ENCODE results near the gene TMEM184A.

TMEM184A gene

DNA sequence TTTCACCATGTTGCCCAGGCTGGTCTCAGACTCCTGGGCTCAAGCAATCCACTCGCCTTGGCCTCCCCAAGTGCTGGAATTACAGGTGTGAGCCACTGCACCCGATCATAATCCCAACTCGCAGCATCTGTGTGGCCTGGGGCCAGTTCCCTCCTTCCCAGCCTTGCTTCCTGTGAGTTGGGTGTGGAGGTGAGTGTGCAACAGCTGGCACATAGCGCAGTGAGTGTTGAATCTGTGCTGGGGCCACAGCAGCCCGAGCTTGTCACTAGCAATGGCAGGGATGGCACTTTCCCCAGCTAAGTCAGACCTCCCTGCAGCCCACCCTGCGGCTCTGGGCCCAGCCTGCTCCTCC is 12.2 kb downstream of the TMEM184A start:
- in situ Hi-C loops (cut with HindIII; ENCODE audit: low pct_unique_long_range_greater_than_20kb, low sequenced_read_pairs) = no loop called here
- no peak for DNase-seq (ENCODE audit: low read depth in 1 of 2, low spot score in 1 of 2)
- TF ChIP-seq JUND (IDR thresholded peaks at IDR 0.05; ENCODE audit: low read depth) = no peak

GRCh38 chr7:1542841-1543747 is 12.9 kb downstream of the TMEM184A start:
- DNase-seq (ENCODE audit: low read depth in 1 of 2, low spot score in 1 of 2) = no peak

GRCh38 chr7:1542329-1542728 is 13.7 kb downstream of the TMEM184A start:
- no peak for DNase-seq (ENCODE audit: low read depth in 1 of 2, low spot score in 1 of 2)
- TF ChIP-seq JUND (IDR thresholded peaks at IDR 0.05; ENCODE audit: low read depth) = peak; percentile 54; the same call in 1 of the 2 replicates

More at GRCh38 chr7:1542841-1543747, 12.9 kb downstream of the TMEM184A start:
- no peak; the same call in 1 of the 2 replicates for TF ChIP-seq JUND (IDR thresholded peaks at IDR 0.05; ENCODE audit: low read depth)
- in situ Hi-C loops (cut with HindIII; ENCODE audit: low pct_unique_long_range_greater_than_20kb, low sequenced_read_pairs) = no loop called here

DNA sequence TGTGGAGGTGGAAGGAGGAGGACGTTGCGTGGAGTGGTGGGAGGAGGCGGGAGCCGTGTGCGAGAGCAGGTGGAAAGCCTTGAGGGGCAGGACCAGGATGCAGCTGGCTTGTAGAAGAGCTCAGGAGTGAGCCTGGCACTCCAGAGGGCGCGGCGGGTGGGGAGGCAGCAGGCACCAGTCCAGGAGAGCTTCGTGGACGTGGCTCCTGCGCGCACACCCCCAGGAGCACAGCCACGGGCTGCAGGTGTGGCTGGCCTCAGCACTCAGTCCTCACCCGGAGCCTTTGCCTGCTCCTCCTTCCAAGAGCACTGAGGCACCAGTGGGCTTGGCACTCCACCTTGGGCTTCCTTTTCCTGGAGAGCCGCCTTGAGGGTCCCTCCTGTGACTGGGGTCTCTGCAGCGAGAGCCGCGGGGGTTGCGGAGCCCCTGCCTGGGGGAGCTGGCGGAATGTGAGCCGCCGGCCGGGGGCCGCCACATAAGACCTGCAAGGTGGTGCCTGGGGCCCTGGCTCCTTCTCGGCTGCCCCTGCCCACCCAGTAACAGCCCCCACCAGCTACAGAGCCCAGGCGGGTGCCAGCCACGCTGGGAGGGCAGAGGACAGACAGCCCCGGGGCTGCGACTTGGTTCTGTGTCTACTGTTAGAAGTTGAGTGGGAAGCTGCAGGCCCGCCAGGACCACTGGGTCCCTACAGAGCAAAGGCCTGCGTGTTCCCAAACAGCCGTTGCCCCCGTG is 14.4 kb downstream of the TMEM184A start:
- no peak for TF ChIP-seq JUND (IDR thresholded peaks at IDR 0.05; ENCODE audit: low read depth)
- in situ Hi-C loops (cut with HindIII; ENCODE audit: low pct_unique_long_range_greater_than_20kb, low sequenced_read_pairs) = no loop called here
- no peak for DNase-seq (ENCODE audit: low read depth in 1 of 2, low spot score in 1 of 2)

More at GRCh38 chr7:1542329-1542728, 13.7 kb downstream of the TMEM184A start:
- in situ Hi-C loops (cut with HindIII; ENCODE audit: low pct_unique_long_range_greater_than_20kb, low sequenced_read_pairs) = no loop called here

DNA sequence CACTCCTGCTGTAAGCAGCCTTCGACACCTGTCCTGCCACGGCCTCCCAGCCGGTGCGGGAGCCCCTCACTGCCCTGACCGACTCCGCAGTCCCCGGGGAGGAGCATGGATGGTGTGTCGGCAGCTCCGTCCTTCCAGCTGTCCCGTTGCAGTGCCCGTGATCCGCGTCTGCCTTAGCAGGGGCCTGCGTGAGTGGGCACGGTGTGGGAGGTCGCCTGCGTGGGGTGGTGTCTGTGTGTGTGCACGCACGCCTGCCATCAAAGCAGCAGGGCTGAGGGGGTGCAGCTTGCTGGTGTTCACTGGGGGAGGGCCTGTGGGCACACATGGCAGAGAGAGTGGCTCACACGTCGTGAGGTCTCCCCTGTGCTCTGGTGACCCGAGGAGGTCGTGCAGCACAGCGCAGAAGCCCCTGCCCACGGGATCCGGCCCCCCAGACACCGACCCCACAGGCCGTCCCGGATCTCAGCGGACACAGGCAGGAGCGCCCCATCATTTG is 15.2 kb downstream of the TMEM184A start:
- DNase-seq (ENCODE audit: low read depth in 1 of 2, low spot score in 1 of 2) = no peak
- no peak for TF ChIP-seq JUND (IDR thresholded peaks at IDR 0.05; ENCODE audit: low read depth)
- in situ Hi-C loops (cut with HindIII; ENCODE audit: low pct_unique_long_range_greater_than_20kb, low sequenced_read_pairs) = no loop called here

GRCh38 chr7:1539882-1540775 is 15.9 kb downstream of the TMEM184A start:
- no peak for TF ChIP-seq JUND (IDR thresholded peaks at IDR 0.05; ENCODE audit: low read depth)
- in situ Hi-C loops (cut with HindIII; ENCODE audit: low pct_unique_long_range_greater_than_20kb, low sequenced_read_pairs) = no loop called here
- DNase-seq (ENCODE audit: low read depth in 1 of 2, low spot score in 1 of 2) = no peak

DNA sequence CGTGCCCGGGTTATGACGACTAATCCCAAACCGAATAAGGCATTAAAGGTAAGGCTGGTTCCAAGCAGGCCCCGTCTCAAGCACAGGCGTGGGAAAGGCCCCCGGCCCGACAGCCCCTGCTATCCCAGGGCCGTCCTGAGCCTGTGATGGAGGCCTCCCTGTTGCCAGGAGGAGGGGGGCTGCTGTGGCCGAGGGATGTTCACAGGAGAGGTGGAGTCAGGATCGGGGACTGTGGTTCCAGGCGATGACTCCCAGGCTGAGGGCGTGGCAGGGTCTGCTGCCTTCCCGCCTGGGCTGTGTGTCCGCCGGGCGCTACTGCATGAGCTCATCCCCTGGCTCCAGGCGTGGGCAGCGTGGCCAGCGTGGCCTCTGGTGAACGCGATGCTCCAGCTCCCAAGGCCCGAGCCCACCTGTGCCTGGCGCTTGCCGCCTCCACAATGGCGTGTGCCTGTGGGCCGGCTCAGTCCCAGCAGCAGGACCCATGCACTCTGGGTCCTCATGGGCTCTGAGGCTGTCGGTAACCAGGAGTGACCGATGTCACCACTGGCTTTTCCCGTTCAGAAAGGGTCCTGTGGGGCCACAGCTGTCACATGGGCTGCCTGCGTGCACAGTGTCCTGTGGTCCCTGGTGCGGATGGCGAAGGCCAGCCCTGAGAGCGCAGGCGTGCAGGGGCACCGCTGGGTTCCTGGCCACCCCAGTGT is 16.7 kb downstream of the TMEM184A start:
- no peak for TF ChIP-seq JUND (IDR thresholded peaks at IDR 0.05; ENCODE audit: low read depth)
- DNase-seq (ENCODE audit: low read depth in 1 of 2, low spot score in 1 of 2) = no peak
- in situ Hi-C loops (cut with HindIII; ENCODE audit: low pct_unique_long_range_greater_than_20kb, low sequenced_read_pairs) = no loop called here

DNA sequence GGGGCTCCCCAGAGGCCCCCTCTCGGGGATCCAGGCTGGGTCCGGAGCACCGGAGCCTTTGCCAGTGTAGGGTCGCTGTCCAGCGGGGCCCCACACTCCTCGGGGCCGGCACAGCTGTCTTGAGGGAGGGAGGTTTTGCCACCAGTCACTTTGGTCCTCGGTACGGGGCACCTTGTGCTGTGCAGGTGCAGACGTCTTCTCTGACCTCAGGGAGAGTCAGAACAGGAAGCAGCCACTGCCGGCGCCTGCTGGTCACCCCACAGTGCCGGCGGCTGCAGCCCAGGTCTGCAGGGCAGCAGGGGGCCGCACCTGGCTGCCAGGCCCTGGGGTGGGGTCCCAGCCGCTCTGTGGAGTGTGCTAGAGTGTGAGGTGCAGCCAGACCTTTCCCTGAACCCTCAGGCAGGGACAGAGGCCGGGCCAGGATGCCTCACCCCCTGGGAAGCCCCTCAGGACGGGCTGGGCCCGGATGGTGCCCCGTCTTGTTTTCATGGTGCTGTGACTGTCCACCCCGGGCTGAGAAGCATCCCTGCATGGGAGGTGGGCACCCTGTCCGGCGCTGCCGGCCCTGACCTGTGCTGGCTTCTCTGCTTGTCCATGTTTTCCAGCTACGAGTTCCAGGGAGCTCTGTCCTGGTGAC is 17.3 kb downstream of the TMEM184A start:
- no peak for TF ChIP-seq JUND (IDR thresholded peaks at IDR 0.05; ENCODE audit: low read depth)
- in situ Hi-C loops (cut with HindIII; ENCODE audit: low pct_unique_long_range_greater_than_20kb, low sequenced_read_pairs) = no loop called here

GRCh38 chr7:1537535-1538412 is 18.2 kb downstream of the TMEM184A start:
- in situ Hi-C loops (cut with HindIII; ENCODE audit: low pct_unique_long_range_greater_than_20kb, low sequenced_read_pairs) = no loop called here
- peak in 1 of 2 experiments; percentile 81 for DNase-seq (ENCODE audit: low read depth in 1 of 2, low spot score in 1 of 2)
- no peak for TF ChIP-seq JUND (IDR thresholded peaks at IDR 0.05; ENCODE audit: low read depth)

More for the DNA sequence above, 17.3 kb downstream of the TMEM184A start:
- no peak for DNase-seq (ENCODE audit: low read depth in 1 of 2, low spot score in 1 of 2)

GRCh38 chr7:1536743-1537534 is 19.1 kb downstream of the TMEM184A start:
- in situ Hi-C loops (cut with HindIII; ENCODE audit: low pct_unique_long_range_greater_than_20kb, low sequenced_read_pairs) = no loop called here
- peak; percentile 98 for TF ChIP-seq JUND (IDR thresholded peaks at IDR 0.05; ENCODE audit: low read depth)
- DNase-seq (ENCODE audit: low read depth in 1 of 2, low spot score in 1 of 2) = peak; percentile 97 to 98

Measured in T47D (cell line).